ENCODE data around the gene SLC15A5.

SLC15A5 gene

DNA sequence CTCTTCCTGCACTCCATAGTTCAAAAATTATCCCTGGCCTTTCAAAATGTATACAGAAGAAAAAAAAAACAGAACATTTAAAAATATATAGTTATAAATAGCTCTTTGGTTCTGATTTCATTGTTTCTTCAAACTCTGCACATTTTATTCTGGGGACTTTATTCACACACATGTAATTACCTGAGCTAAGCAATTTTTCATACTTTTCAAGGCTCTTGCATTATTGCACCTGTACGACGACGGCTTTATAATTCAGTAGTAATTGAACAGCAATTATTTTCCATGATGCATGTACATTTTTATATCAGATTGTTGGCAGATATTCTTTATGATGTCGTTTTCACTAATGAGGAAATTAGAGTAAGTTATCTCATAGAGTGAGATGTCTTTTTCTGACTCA, 13.5 kb upstream of the SLC15A5 start:
- H3K4me3 ChIP-seq (ENCODE audit: low read depth, low read length) = no peak overlapping the region
- TF ChIP-seq, protein P1, sequence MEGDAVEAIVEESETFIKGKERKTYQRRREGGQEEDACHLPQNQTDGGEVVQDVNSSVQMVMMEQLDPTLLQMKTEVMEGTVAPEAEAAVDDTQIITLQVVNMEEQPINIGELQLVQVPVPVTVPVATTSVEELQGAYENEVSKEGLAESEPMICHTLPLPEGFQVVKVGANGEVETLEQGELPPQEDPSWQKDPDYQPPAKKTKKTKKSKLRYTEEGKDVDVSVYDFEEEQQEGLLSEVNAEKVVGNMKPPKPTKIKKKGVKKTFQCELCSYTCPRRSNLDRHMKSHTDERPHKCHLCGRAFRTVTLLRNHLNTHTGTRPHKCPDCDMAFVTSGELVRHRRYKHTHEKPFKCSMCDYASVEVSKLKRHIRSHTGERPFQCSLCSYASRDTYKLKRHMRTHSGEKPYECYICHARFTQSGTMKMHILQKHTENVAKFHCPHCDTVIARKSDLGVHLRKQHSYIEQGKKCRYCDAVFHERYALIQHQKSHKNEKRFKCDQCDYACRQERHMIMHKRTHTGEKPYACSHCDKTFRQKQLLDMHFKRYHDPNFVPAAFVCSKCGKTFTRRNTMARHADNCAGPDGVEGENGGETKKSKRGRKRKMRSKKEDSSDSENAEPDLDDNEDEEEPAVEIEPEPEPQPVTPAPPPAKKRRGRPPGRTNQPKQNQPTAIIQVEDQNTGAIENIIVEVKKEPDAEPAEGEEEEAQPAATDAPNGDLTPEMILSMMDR (IDR thresholded peaks at IDR 0.05; ENCODE audit: low read depth, low read length) = no peak

DNA sequence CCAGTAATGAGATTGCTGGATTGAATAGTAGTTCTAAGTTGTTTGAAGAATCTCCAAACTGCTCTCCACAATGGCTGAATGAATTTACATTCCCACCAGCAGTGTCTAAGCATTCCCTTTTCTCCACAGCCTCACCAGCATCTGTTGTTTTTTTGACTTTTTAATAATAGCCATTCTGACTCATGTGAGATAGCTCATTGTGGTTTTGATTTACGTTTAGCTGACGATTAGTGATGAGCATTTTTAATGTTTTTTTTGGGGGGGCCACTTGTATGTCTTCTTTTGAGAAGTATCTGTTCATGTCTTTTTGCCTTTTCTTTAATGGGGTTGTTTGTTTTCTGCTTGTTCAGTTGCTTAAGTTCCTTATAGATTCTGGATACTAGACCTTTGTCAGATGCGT, 8.1 kb upstream of the SLC15A5 start:
- TF ChIP-seq, protein P1 (IDR thresholded peaks at IDR 0.05; ENCODE audit: low read depth, low read length) = no peak
- no peak overlapping the region for H3K4me3 ChIP-seq (ENCODE audit: low read depth, low read length)

DNA sequence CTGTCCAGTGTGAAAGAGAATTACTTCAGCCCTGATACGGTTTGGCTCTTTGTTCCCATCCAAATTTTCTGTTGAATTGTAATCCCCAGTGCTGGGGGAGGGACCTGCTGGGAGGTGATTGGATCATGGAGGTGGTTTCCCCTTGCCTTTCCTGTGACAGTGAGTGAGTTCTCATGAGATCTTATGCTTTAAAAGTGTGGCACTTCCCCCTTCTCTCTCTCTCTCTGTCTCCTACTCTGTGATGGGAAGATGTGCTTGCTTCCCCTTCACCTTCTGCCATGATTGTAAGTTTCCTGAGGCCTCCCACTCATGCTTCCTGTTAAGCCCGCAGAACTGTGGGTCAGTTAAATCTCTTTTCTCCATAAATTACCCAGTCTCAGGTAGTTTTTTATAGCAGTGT, 5.5 kb upstream of the SLC15A5 start:
- TF ChIP-seq, protein P1 (IDR thresholded peaks at IDR 0.05; ENCODE audit: low read depth, low read length) = no peak
- no peak overlapping the region for H3K4me3 ChIP-seq (ENCODE audit: low read depth, low read length)

DNA sequence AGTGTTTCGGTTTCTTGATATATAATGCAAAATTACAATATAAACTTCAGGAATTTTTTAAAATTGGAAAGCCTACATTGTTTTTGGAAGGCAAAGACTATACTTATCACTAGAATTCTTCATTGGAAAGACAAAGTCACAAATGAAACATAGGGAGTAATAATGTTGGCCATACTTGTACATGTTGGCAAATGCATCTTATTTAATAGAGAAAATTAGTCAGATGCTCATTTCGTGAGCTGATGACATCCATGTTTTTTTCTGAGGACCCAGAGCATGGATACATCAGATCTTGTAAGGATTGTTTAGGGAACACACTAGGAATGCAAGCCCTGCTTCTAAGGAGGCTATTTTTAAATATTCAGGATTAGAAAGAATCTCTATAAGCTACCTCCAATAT, 4.6 kb upstream of the SLC15A5 start:
- no peak overlapping the region for H3K4me3 ChIP-seq (ENCODE audit: low read depth, low read length)
- TF ChIP-seq, protein P1 (IDR thresholded peaks at IDR 0.05; ENCODE audit: low read depth, low read length) = no peak

DNA sequence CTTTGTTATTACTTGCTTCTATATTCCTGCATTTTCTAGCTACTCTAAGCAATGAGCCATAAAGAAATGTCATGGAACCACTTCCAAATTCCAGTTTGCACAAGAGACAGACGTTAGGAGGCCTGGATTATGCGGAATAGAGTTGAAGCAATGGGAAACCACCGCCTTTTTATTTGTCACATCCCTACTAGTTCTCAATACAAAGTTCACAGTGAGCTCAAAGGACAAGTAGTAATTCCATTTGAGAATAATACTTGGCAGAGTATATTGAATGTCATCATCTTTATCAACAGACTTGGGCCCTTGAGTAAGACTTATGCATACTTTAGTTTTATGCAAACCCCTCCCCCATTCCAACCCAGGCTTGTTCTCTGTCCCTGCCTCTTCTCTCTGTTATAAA, 3.7 kb upstream of the SLC15A5 start:
- TF ChIP-seq, protein P1 (IDR thresholded peaks at IDR 0.05; ENCODE audit: low read depth, low read length) = no peak
- H3K4me3 ChIP-seq (ENCODE audit: low read depth, low read length) = no peak overlapping the region

DNA sequence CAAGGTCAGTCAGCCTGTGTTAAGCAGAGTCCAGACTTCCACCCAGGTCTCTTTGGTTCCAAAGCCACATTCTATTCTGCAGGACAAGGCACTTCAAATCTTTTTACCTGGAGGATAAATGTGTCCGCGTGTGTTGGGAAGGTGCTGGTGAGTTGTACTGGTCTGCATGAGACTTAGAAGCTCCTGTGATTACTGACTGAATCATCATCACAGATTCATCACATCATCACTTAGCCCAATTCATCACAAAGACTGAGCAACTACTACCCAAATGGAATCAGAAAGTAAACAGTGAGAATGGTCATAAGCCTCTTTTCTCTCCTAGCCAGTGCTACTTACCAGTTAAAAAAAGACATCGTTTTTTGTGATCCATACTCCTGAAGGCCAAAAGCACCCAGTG, 5.3 kb downstream of the SLC15A5 start:
- TF ChIP-seq, protein P1 (IDR thresholded peaks at IDR 0.05; ENCODE audit: low read depth, low read length) = no peak
- no peak overlapping the region for H3K4me3 ChIP-seq (ENCODE audit: low read depth, low read length)

DNA sequence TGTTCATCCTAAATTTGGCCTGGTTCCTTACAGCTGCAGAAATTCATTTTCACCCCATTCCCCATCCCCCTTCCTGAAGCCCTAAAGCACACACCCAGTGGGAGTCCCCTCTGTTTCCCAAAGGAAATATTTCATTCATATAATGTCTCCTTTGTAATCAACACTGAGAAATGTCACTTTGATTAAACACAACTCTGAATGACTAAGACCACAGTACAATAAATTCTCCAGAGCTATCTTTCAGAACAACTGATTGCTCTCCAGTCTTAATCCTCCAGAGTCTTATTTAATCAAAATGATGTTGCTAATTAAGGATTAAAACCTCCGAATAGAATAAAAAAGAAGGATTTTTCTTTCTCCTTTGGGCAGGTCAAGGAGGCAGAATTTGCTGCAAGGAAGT, 6.4 kb downstream of the SLC15A5 start:
- H3K4me3 ChIP-seq (ENCODE audit: low read depth, low read length) = no peak overlapping the region
- TF ChIP-seq, protein P1 (IDR thresholded peaks at IDR 0.05; ENCODE audit: low read depth, low read length) = no peak
